NT2/D1 (cell line): Measurements from ENCODE around the gene CXXC5.
"Not testable (repeated sequence)": the region's sequence is repeated elsewhere in the genome, so short reads cannot be mapped to it uniquely, and the experiment has no call there.

ENCODE experiments used
- SUZ12 ChIP-seq: IDR thresholded peaks from 2 replicates; pipeline ENCODE4 v1.6.1; 2011; ENCODE audit not compliant: insufficient read length, insufficient read depth; ENCODE audit errors: extremely low read depth
- ZNF274 ChIP-seq: IDR thresholded peaks from 2 replicates; pipeline ENCODE4 v1.6.1; 2011; ENCODE audit warnings: mild to moderate bottlenecking, low read depth, low read length

DNA sequence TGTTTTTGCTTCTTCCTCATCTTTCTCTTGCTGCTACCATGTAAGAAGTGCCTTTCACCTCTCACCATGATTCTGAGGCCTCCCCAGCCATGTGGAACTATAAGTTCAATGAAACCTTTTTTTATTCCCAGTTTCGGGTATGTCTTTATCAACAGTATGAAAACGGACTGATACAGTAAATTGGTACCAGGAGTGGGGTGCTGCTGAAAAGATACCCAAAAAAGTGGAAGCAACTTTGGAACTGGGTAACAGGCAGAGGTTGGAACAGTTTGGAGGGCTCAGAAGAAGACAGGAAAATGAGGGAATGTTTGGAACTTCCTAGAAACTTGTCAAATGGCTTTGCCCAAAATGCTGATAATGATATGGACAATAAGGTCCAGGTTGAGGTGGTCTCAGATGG is 70.3 kb downstream of the CXXC5 start:
- not testable (repeated sequence) for TF ChIP-seq ZNF274, SUZ12
